OCI-LY1 (cell line): ENCODE results near the gene MRPL48.

Source experiments
- H2AFZ ChIP-seq: fragments of 200-600 bp; sonication (generic), shearing (Covaris generic); 2 replicates; pipeline ENCODE4 v1.6.0; 2014; ENCODE audit warnings: antibody characterized with exemption, mild to moderate bottlenecking, low read length
- H3F3A ChIP-seq: fragments of 200-600 bp; sonication (generic), shearing (Covaris generic); 2 replicates; pipeline ENCODE4 v1.6.0; 2014; ENCODE audit warnings: mild to moderate bottlenecking, antibody characterized with exemption, low read length, moderate library complexity; ENCODE audit not compliant: insufficient read depth
- H3K27ac ChIP-seq: fragments of 200-600 bp; sonication (generic); 2 replicates; pipeline ENCODE4 v1.5.1; 2014; ENCODE audit warnings: low read length, mixed run types, mild to moderate bottlenecking, low read depth; ENCODE audit not compliant: poor library complexity, severe bottlenecking
- H3K27me3 ChIP-seq: fragments of 200-600 bp; sonication (generic); 2 replicates; pipeline ENCODE4 v1.6.0; 2014; ENCODE audit warnings: antibody characterized with exemption, mild to moderate bottlenecking, low read length, moderate library complexity; ENCODE audit not compliant: insufficient read depth
- H3K36me3 ChIP-seq: fragments of 200-600 bp; sonication (generic); 2 replicates; pipeline ENCODE4 v1.6.1; 2014; ENCODE audit warnings: mild to moderate bottlenecking, antibody characterized with exemption, low read length, moderate library complexity, mixed read lengths; ENCODE audit not compliant: insufficient read depth
- H3K4me1 ChIP-seq: fragments of 200-600 bp; sonication (generic); 2 replicates; pipeline ENCODE4 v1.5.1; 2014; ENCODE audit warnings: mild to moderate bottlenecking, low read length, moderate library complexity; ENCODE audit not compliant: insufficient read depth, severe bottlenecking
- H3K4me2 ChIP-seq: fragments of 200-600 bp; sonication (generic), shearing (Covaris generic); 2 replicates; pipeline ENCODE4 v1.6.1; 2014; ENCODE audit warnings: low read length
- H3K4me3 ChIP-seq: fragments of 200-600 bp; sonication (generic); 2 replicates; pipeline ENCODE4 v1.5.1; 2014; ENCODE audit warnings: low read length, low read depth, mild to moderate bottlenecking, mixed read lengths; ENCODE audit not compliant: poor library complexity, severe bottlenecking
- H3K79me2 ChIP-seq: fragments of 200-600 bp; shearing (Covaris generic); 2 replicates; pipeline ENCODE4 v1.6.1; 2016; ENCODE audit warnings: mixed run types, low read length, mixed read lengths; ENCODE audit not compliant: insufficient read depth
- H3K9ac ChIP-seq: fragments of 200-600 bp; sonication (generic), shearing (Covaris generic); 2 replicates; pipeline ENCODE4 v1.6.1; 2014; ENCODE audit warnings: mild to moderate bottlenecking, low read length, mixed read lengths
- H3K9me2 ChIP-seq: fragments of 200-600 bp; sonication (generic), shearing (Covaris generic); 2 replicates; pipeline ENCODE4 v1.6.1; 2014; ENCODE audit warnings: low read depth, mild to moderate bottlenecking, low read length, mixed read lengths
- H3K9me3 ChIP-seq: fragments of 200-600 bp; shearing (Covaris generic); 2 replicates; pipeline ENCODE4 v1.6.1; 2014; ENCODE audit warnings: low read length, mixed read lengths
- H4K20me1 ChIP-seq: fragments of 200-600 bp; sonication (generic), shearing (Covaris generic); 2 replicates; pipeline ENCODE4 v1.6.0; 2016; ENCODE audit warnings: mild to moderate bottlenecking, low read length; ENCODE audit not compliant: insufficient read depth
- CTCF ChIP-seq: fragments of 200-600 bp; sonication (generic), shearing (Covaris generic); IDR thresholded peaks from 2 replicates; pipeline ENCODE4 v1.5.1; 2017; ENCODE audit warnings: mild to moderate bottlenecking, antibody characterized with exemption, low read length, moderate library complexity, mixed read lengths
- EZH2 ChIP-seq: fragments of 200-600 bp; sonication (generic), shearing (Covaris generic); IDR thresholded peaks from 2 replicates; pipeline ENCODE4 v1.8.0; 2017; ENCODE audit warnings: borderline replicate concordance, mixed run types, mild to moderate bottlenecking, antibody characterized with exemption, low read length, moderate library complexity, mixed read lengths

Gene MRPL48

GRCh38 chr11:73810637-73811036 is 23.0 kb downstream of the MRPL48 start:
- TF ChIP-seq CTCF = no peak
- no peak for TF ChIP-seq EZH2
- no peak overlapping the region for H3K9ac ChIP-seq

DNA sequence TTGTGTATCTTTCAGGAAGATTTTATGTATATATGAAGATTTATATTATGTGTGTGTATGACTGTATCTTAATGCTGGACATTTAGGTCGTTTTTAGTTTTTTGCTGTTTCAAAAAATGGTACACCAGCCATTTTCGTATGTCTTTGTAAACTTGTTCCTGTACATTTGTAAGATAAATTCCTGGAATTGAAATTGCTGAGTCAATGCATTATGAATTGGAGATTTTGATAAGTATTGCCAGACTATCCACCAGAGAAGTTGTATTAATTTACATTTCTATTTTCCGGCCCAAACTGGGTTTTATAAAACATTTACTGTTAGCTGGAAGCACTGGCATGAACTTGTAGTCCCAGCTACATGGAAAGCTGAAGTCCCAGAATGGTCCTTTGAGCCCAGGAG is 24.6 kb downstream of the MRPL48 start:
- H3K9me2 ChIP-seq = no peaks in the 10 kb centered on the region
- no peak for TF ChIP-seq CTCF
- TF ChIP-seq EZH2 = no peak
- peaks cover 20% of the 10 kb centered on the region for H3K36me3 ChIP-seq
- H3K4me3 ChIP-seq = no peak overlapping the region
- H3K9me3 ChIP-seq = no peaks in the 10 kb centered on the region
- no peaks in the 10 kb centered on the region for H3F3A ChIP-seq
- H3K4me1 ChIP-seq = no peaks in the 10 kb centered on the region
- no peak overlapping the region for H3K9ac ChIP-seq
- no peaks in the 10 kb centered on the region for H3K79me2 ChIP-seq
- no peak overlapping the region for H3K4me2 ChIP-seq
- H4K20me1 ChIP-seq = no peaks in the 10 kb centered on the region
- no peak overlapping the region for H3K27ac ChIP-seq
- no peak overlapping the region for H2AFZ ChIP-seq
- no peaks in the 10 kb centered on the region for H3K27me3 ChIP-seq

More at GRCh38 chr11:73810637-73811036, 23.0 kb downstream of the MRPL48 start:
- Histone ChIP-seq H4K20me1 (no peaks in the 10 kb centered on the region), H3K9me3 (no peaks in the 10 kb centered on the region), H3K36me3 (peaks cover 33% of the 10 kb centered on the region), H3K27ac (no peak overlapping the region), H3K27me3 (no peaks in the 10 kb centered on the region), H2AFZ (no peak overlapping the region), H3F3A (no peaks in the 10 kb centered on the region), H3K79me2 (no peaks in the 10 kb centered on the region), H3K9me2 (no peaks in the 10 kb centered on the region), H3K4me2 (no peak overlapping the region), H3K4me1 (no peaks in the 10 kb centered on the region), H3K4me3 (no peak overlapping the region)

- no peaks in the 10 kb centered on the region for H3K9me2 ChIP-seq
- H3K9me3 ChIP-seq = no peaks in the 10 kb centered on the region
- H3K36me3 ChIP-seq = peaks cover 11% of the 10 kb centered on the region; the same call in 1 of the 2 replicates
- TF ChIP-seq EZH2 (no peak), CTCF (no peak)
- H3F3A ChIP-seq = no peaks in the 10 kb centered on the region
- no peak overlapping the region for H3K9ac ChIP-seq
- H3K4me1 ChIP-seq = no peaks in the 10 kb centered on the region
- no peak overlapping the region for H3K27ac ChIP-seq
- H3K4me2 ChIP-seq = no peak overlapping the region
- no peaks in the 10 kb centered on the region for H4K20me1 ChIP-seq
- no peaks in the 10 kb centered on the region for H3K27me3 ChIP-seq
- H3K4me3 ChIP-seq = no peak overlapping the region
- H3K79me2 ChIP-seq = 0 out of 2 replicates have a peak, but pooled peaks cover 4% of the 10 kb centered on the region
- no peak overlapping the region for H2AFZ ChIP-seq
These were observed 27.1 kb downstream of the MRPL48 start for GRCh38 chr11:73814812-73815211.
